GM19328 (cell line): ENCODE data around the gene AK3.
"Not testable (repeated sequence)": the region's sequence is repeated elsewhere in the genome, so short reads cannot be mapped to it uniquely, and the experiment has no call there.

Experiments used
- ATAC-seq: cut with Tn5 transposase; IDR thresholded peaks from one replicate; pipeline ENCODE4 v1.9.1; 2021; ENCODE audit warnings: mild to moderate bottlenecking, moderate library complexity; ENCODE audit not compliant: unreplicated experiment

AK3 gene

DNA sequence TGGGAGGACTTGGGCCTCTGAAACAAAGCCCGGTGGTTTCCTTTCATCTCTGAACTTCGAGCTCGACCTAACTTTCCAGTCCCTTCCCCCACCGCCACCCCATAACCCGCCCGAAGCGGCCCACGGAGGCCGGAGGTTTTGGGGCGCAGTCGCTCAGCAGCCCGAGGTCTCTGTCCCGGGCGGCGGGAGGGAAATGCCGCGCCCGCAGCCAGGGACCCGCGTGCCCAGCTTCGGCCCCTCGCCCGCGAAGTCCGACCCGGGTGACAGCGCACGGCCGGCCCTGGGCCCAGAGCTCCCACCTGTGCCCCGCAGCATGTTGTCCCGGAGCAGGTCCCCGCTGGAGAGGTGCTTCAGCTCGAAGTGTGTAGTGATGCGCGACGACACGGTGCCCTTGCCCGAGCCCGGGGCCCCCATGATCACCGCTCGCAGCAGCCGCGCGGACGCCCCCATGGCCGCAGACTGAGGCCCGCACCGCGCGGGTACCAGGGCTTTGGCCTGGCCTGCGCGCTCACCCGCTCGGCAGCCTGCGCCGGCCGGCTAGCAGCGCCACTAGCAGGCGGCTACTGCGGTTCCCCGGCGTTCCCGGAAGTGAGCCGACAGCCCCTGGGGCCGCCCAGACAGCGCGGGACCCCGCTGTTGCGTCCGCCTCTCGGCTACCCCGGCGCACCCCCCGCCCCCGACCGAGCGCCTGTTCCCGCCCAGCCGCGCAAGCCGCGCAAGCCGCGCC, at the start of gene AK3:
AK3 (minus strand) TSS at position 565 of the 727 bp plus-strand sequence; CDS start at position 450, 115 bp downstream.
- ATAC-seq, result peak; percentile 89

DNA sequence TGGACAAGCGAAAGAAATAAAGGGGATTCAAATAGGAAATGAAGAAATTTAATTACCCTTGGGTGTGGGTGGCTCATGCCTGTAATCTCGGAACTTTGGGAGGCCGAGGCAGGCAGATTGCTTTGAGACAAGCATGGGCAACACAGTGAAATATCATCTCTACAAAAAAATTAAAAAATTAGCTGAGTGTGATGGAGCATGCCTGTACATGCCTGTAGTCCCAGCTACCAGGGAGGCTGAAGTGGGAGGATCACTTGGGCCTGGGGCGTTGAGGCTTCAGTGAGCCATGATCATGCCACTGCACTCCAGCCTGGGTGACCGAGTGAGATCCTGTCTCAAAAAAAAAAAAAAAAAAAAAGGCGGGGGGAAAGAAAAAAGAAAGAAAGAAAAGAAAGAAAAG, 47.7 kb upstream of the AK3 start:
- no peak for ATAC-seq

DNA sequence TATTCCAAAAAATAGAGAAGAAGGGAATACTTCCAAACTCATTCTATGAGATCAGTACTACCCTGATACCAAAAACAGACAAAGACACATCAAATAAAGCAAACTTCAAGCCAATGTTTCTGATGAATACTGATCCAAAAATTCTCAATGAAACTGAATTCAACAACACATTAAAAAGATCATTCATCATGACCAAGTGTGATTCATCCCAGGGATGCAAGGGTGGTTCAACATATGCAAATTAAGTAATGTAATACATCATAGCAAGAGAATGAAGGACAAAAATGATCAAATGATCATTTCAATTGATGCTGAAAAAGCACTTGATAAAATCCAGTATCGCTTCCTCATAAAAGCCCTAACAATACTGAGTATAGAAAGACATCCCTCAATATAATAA, 46.9 kb upstream of the AK3 start:
- ATAC-seq, result no peak

DNA sequence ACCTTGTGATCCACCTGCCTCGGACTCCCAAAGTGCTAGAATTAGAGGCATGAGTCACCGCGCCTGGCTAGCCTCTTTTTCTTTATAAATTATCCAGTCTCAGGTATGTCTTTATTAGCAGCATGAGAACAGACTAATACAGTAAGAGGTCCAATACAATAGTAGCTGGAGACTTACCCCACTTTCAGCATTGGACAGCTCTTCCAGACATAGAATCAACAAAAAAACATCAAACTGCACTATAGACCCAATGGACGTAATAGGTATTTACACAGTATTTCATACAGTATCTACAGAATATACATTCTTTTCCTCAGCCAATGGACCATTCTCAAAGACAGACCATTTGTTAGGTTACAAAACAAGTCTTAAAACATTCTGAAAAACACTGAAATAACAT, 45.6 kb upstream of the AK3 start:
- no peak for ATAC-seq

DNA sequence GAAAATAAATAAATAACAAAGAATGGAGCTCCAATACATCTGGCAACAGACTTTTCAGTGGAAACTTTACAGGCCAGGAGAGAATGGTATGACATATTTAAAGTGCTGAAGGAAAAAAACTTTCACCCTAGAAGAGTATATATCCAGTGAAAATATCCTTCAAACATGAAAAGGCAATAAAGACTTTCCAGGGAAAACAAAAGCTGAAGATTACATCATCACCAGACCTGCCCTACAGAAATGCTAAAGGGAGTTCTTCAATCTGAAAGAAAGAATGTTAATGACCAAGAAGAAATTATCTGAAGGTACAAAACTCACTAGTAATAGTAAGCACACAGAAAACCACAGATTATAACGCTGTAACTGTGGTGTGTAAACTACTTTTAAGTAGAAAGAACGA, 43.4 kb upstream of the AK3 start:
- no peak for ATAC-seq

DNA sequence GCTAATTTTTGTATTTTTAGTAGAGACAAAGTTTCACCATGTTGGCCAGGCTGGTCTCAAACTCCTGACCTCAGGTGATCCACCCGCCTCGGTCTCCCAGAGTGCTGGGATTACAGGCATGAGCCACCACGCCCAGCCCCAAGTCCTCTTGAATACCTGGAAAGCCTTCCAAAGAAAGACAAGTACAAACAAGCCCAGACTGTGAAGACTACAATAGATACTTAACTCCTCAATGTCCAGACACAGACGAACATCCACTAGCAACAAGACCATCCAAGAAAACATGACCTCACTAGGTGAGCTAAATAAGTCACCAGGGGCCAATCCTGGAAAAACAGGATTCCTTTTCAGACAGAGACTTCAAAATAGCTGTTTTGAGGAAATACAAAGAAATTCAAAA, 42.2 kb upstream of the AK3 start:
- not testable (repeated sequence) for ATAC-seq

DNA sequence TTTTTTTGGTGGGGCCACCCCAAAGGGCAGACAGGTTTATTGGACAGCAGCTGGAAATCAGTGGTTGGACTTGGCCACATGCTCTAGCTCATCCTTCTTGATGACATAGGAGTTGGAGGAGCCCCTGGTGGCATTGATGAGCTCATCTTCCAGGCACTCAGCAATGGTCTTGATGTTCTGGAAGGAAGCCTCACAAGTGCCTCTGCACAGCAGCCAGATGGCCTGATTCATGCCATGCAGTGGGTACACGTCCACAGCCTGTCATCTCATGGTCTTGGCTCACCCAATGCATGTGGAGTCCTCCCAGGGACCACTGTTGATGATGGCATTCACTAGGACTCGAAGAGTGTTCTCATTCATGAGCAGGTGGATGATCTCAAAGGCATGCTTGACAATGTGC, 40.4 kb upstream of the AK3 start:
- ATAC-seq, result no peak

DNA sequence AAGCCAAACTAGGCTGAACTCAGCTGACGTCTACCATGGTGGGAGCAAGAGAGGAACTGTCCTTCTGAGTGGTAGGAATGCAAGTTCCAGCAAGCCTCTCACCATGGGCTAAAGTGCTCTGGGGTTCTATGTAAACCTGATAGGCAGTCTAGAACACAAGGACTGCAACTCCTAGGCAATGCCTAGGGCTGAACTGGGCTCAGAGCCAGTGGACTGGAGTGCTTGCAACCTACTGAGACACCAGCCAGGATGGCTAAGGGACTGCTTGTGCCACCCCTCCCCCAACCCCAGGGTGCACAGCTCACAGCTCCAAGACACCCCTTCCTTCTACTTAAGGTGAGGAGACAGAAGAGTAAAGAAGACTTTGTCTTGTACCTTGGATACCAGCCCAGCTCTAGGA, 39.6 kb upstream of the AK3 start:
- no peak for ATAC-seq

DNA sequence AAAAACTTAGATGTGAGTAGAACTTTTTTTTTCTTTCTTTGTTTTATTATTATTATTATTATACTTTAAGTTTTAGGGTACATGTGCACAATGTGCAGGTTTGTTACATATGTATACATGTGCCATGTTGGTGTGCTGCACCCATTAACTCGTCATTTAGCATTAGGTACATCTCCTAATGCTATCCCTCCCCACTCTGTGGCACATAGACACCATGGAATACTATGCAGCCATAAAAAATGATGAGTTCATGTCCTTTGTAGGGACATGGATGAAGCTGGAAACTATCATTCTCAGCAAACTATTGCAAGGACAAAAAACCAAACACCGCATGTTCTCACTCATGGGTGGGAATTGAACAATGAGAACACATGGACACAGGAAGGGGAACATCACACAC, 34.0 kb upstream of the AK3 start:
- ATAC-seq, result not testable (repeated sequence)

DNA sequence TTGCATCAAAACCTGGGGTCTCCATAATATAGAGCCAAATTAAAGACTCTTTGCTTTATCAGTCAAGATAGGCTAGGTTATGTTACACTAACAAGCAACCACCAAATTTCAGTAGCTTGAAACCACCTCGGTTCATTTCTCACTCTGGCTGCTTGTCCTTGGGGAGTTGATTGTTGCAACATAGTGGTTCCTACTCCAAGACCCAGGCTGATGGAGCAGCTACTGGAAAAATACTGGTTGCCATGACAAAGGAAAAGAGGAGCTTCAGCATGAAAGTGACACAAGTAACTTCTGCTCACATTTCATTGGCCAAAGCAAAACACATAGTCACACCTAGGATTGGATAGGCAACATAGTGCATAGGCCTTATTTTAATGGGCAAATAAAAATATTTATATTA, 33.2 kb upstream of the AK3 start:
- no peak for ATAC-seq

DNA sequence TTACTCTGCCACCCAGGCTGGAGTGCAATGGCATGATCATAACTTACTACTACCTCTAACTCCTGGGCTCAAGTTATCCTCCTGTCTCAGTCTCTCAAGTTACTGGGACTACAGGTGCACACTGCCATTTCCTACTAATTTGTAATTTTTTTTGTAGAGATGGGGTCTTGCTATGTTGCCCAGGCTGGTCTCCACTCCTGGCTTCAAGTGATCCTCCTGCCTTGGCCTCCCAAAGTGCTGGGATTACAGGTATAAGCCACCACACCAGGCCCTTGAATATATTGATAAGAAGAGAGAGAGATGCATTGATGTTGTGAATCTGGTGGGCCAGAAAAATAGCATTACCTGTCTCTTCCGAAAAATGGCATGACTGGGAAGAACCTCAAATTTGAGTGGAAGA, 30.8 kb upstream of the AK3 start:
- no peak for ATAC-seq

DNA sequence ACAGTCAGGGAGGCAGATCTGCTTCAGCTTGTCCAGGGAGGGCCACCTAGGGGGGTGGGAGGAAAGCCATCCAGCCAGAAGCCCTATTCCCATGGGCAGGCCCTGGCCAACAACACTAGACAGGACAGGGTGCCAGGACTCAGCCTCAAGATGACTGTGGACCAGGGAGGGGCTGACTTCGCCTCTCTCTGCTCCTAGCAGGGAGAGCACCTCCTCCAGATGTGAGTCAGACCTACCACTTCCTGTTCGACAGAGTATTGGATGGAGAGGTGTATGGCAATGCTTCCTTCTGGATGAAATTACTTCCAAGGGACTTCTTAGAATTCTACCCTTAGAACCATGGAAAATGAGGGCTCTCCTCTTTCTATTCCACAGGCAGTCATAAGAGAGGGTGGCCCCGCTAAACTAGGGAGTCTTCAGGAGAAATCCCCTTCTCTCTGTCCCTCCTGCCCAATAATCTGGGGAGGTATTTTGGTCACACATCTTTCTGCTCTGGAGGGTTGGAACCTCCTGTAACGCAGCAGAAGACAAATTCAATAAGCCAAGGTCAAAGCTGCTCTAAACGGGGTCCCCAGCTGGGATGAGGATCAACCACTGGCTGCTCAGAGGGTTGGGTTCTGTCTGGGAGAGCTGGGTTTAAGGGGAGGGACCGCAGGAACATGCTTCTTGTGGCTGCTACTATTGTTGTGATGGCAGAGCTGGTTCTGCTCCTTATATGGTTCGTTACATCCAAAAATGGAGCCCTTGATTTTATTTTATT, 28.5 kb upstream of the AK3 start:
- ATAC-seq, result no peak

DNA sequence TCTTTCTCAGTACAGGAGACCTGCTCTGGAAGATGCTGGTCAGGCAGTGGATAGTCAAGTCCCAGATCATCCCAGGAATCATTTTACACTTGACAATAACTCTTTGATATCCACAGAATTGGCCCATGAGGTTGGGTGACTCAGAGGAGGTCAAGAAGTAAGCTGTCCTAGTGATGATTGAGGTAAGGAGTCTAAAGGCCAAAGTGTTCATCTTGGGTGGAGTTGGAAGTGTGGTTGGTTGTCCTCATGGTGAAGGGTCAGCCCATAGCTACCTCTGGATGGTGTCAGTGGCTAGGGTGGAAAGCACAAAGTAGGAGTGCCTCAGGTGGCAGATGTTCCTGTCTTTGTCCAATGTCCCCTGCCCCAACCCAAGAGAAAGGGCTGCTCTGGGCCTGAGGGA, 27.7 kb upstream of the AK3 start:
- ATAC-seq, result no peak

DNA sequence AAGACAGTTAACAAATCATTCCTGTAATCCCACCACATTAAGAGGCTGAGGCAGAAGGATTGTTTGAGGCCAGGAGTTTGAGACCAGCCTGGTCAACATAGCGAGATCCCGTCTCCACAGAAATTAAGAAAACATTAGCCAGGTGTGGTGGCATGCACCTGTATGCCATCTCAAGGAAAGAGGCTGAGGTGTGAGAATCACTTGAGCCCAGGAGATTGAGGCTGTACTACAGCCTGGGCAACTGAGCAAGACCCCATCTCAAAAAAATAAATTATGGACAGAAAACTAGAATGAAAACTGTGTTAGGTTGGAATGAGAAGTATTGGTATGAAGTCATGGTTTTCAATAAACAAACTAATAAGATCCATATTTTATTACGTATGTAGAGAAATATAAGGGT, 23.0 kb upstream of the AK3 start:
- ATAC-seq, result no peak

DNA sequence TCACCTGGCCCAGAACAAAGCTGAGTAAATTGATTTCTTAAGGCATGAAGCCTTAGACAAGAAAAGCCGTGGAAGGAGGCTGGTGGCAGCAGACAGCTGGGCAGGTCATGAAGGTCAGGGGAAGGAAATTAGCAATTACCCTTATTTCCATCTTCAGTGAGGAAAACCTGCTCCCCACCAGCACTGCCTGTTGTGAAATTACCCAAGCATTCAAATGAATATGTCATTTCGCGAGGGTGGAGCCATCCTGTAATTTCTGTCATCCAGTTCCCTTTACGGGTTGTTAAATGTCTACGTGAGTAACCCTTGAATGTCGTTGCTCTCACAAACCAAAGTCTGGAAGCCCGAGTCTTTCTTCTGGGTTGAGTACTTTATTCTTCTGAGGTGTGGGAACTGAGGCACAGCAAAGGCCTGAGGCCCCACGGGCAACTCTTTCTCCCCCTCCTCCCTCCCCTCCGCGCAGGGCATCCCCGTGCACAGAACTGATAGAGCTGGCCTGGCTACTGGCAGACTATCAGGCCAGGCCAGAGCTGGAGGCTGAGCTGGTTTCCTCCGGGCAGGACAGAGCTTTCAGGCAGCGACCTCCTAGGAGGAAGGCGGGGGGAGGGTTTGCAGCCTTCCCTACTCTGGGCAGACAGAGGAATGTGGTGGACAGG, 22.0 kb upstream of the AK3 start:
- no peak for ATAC-seq

DNA sequence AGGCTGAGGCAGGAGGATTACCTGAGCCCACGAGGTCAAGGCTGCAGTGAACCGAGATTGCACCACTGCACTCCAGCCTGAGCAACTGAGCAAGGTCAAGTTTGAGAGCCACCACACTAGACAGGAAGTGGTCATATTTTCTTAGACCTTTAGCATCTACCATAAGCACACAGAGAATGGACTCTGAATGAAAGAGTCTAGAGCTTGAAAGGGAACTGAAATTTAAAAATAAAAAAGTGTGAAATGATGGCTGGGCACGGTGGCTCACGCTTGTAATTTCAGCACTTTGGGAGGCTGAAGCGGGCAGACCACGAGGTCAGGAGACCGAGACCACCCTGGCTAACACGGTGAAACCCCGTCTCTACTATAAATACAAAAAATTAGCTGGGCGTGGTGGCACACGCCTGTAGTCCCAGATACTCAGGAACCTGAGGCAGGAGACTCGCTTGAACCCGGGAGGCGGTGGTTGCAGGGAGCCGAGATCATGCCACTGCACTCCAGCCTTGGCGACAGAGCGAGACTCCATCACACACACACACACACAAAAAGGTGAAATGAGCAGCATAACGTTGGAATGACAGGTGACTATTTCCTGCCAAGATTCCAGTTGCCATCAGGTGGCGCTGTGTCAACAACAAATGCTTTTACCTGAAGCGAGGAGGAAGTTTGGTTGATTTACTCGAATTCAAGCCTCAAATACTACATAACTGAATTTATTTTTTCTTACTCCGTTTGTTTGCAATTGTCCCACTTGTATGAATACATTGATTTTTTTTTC, 21.3 kb upstream of the AK3 start:
- ATAC-seq, result no peak

DNA sequence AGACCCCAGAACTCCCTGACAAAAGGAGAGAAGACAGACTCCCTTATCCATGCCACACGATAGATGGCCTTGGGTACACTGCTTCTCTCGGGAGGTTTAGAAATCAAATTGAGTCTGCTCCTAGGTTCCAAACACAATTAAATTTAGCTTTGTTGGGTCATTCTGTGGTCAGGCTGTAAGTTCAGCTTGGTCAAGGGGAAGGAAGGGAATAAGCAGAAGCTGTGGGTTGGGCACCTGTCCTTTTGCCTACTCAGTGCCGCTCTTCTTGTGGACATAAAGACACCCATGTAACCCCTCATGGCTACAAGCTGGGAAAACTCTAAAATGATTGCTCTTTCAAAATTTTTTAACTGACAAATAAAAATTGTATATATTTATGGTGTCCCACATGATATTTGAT, 19.1 kb upstream of the AK3 start:
- ATAC-seq, result no peak

DNA sequence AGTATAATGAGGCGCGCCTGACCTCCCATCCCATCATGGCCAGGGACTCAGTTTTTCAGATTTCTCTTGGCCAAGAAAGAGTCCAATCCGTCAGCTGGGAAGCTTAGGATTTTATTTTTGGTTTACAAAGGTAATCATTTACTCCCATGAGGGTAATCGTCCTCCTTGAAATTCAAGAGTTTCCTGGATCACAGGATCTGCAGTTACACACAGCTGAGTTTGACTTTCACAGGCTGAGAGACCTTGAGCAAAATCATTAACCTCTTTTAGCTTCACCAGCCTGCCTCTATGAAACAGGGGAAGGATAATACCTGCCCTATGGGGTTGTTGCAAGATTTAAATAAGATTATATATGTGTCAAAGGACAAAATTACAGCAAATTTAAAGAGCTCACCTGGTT, 15.4 kb upstream of the AK3 start:
- no peak for ATAC-seq

DNA sequence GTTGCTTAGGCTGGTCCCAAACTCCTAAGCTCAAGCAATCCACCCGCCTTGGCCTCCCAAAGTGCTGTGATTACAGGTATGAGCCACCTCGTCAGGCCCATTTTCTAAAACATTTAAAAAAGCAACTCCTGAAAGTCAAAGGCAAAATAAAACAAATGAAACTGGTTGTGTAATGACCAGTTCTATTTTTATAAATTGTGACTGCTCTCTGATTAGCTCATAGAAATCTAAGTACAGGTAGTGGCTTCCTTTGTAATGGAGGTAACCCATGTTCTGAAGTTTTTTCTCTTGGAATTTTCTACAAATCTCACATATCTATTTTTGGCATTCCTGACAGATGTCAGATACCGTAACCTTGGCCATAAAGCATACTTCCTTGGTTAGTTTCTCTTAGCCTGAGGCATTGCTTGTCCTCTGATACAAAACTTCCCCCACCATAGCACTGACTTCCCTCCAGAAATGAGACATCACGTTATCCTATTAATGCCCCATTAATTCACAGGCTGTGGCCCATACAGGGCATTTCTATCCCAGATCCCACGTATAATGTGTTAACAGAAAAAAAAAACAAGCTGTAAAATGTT, 14.1 kb upstream of the AK3 start:
- no peak for ATAC-seq

DNA sequence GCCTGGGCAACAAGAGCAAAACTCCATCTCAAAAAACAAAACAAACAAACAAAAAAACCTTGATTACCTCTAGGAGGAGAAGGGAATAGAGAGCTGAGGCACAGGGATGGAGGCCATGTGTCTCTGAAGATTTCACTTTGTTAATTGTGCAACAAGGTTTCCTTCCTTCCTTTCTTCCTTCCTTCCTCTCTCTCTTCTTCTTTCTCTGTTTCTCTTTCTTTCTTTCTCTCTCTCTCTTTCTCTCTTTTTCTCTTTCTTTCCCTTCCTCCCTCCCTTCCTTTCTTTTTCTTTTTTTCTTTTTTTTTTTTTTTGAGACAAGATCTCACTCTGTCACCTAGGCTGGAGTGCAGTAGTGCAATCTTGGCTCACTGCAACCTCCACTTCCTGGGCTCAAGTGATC, 13.5 kb upstream of the AK3 start:
- not testable (repeated sequence) for ATAC-seq
